HepG2 (cell line): ENCODE measurements around the gene CCDC61. TPM values are rescaled to one million over a fixed set of nuclear protein-coding genes. Genes with fewer than 3 reads are reported as not detected.

ENCODE experiments used
- ZNF317 ChIP-seq: sonication (generic); formaldehyde crosslinking; IDR thresholded peaks from 2 replicates; pipeline ENCODE4 v1.5.0; 2020; ENCODE audit warnings: mild to moderate bottlenecking, missing genetic modification reagents
- ZNF501 ChIP-seq: sonication (generic); formaldehyde crosslinking; IDR thresholded peaks from 2 replicates; pipeline ENCODE4 v1.5.1; 2020; ENCODE audit warnings: mild to moderate bottlenecking, moderate library complexity, missing genetic modification reagents
- polyA plus RNA-seq, 8 experiments: library from polyadenylated mRNA; depleted of rRNA in 3 of 8; stranded (reverse) in 7 of 8; unstranded in 1 of 8; fragments of >200 nt; fragmentation: Illumina TruSeq in 4 of 8; extraction: Trizol in 4 of 8; gene quantifications; 2 replicates each; pipeline versions ENCODE4 v1.2.1 to v1.2.3, GENCODE V29; 2011 to 2016; ENCODE audit warnings: low read depth in 4 of 8, missing spikeins in 1 of 8, mixed read lengths in 1 of 8; ENCODE audit not compliant: insufficient read depth in 1 of 8
- total RNA-seq, 5 experiments: library from RNA; depleted of rRNA; stranded (reverse); fragments of >200 nt; fragmentation: Illumina TruSeq; extraction: Trizol; gene quantifications; 2 replicates each; pipeline ENCODE4 v1.2.3, GENCODE V29; 2016; ENCODE audit warnings: low read depth in 1 of 5
- TF ChIP-seq, protein P1 (sequence below), 2 experiments: sonication (generic) in 1 of 2; formaldehyde crosslinking in 1 of 2; IDR thresholded peaks; 2 replicates each; pipeline versions ENCODE4 v1.5.1 to v1.6.1; 2011 to 2020; ENCODE audit warnings: borderline replicate concordance in 1 of 2, low read depth in 1 of 2, low read length in 1 of 2, mild to moderate bottlenecking in 1 of 2, missing genetic modification reagents in 1 of 2, moderate library complexity in 1 of 2
- TF ChIP-seq, protein P2 (sequence below): sonication (generic); formaldehyde crosslinking; IDR thresholded peaks from 2 replicates; pipeline ENCODE4 v1.5.0; 2020; ENCODE audit warnings: mild to moderate bottlenecking, missing genetic modification reagents
- TF ChIP-seq, protein P3 (sequence below): sonication (generic); formaldehyde crosslinking; IDR thresholded peaks from 2 replicates; pipeline ENCODE4 v1.8.0; 2022; ENCODE audit warnings: missing genetic modification reagents, mild to moderate bottlenecking, borderline replicate concordance
- TF ChIP-seq, protein P4 (sequence below): sonication (generic); formaldehyde crosslinking; IDR thresholded peaks from 2 replicates; pipeline ENCODE4 v1.4.0; 2020; ENCODE audit warnings: low read depth, mild to moderate bottlenecking, missing genetic modification reagents
- TF ChIP-seq, protein P5 (sequence below): sonication (generic); formaldehyde crosslinking; IDR thresholded peaks from 2 replicates; pipeline ENCODE4 v1.8.0; 2023; ENCODE audit warnings: mild to moderate bottlenecking, missing genetic modification reagents

Gene CCDC61
- total and polyA plus RNA-seq, 2 of the 13 experiments (the other 11 are each of a cell fraction or from before 2014, with no cell fraction given) = 4.2 to 4.9 TPM

DNA sequence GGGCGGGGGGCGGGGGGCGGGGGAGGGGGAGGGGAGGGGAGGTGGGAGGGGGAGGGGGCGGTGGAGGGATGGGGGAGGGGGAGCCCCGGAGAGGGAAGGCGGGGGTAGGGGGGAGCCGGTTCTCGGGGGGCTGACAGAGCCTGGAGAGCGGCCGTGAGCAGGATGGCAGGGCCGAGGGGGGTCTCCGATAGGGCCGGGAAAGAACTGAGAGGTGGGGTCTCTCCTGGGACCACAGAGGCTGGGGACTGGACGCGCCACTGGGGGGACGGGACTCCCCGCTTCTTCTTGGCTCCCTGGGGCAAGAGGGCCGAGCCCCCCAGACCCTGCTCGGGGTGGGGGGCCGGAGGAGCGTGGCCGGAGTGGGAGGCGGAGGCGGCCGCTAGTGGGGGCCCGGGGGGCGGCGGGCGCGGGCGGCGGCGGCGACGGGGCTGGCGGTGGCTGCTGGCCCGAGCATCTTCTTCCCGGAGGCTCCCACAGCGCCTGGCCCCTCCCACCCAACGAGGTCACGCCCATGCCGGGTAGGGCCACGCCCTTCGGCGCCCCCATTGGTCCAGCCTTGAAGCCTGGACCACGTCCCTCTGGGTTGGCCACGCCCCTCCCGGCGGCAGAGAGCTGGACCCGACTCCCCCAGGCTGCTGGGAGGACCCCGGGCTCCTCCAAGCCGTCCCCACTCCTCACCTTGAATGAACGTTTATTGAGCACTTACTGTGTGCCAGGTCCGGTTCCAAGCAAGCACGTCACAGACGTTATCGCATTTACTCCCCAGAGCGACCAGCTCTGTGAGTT is 21.5 kb upstream of the CCDC61 start, which contains the start of gene NOVA2 (continued):
- TF ChIP-seq, protein P1, sequence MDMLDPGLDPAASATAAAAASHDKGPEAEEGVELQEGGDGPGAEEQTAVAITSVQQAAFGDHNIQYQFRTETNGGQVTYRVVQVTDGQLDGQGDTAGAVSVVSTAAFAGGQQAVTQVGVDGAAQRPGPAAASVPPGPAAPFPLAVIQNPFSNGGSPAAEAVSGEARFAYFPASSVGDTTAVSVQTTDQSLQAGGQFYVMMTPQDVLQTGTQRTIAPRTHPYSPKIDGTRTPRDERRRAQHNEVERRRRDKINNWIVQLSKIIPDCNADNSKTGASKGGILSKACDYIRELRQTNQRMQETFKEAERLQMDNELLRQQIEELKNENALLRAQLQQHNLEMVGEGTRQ (IDR thresholded peaks at IDR 0.05; ENCODE audit: low read depth, low read length) = no peak
- TF ChIP-seq, protein P1 (CRISPR knock-in tag; IDR thresholded peaks at IDR 0.05; ENCODE audit: borderline replicate concordance) = no peak
- TF ChIP-seq, protein P2, sequence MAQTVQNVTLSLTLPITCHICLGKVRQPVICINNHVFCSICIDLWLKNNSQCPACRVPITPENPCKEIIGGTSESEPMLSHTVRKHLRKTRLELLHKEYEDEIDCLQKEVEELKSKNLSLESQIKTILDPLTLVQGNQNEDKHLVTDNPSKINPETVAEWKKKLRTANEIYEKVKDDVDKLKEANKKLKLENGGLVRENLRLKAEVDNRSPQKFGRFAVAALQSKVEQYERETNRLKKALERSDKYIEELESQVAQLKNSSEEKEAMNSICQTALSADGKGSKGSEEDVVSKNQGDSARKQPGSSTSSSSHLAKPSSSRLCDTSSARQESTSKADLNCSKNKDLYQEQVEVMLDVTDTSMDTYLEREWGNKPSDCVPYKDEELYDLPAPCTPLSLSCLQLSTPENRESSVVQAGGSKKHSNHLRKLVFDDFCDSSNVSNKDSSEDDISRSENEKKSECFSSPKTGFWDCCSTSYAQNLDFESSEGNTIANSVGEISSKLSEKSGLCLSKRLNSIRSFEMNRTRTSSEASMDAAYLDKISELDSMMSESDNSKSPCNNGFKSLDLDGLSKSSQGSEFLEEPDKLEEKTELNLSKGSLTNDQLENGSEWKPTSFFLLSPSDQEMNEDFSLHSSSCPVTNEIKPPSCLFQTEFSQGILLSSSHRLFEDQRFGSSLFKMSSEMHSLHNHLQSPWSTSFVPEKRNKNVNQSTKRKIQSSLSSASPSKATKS (CRISPR knock-in tag) = no peak
- TF ChIP-seq, protein P3, sequence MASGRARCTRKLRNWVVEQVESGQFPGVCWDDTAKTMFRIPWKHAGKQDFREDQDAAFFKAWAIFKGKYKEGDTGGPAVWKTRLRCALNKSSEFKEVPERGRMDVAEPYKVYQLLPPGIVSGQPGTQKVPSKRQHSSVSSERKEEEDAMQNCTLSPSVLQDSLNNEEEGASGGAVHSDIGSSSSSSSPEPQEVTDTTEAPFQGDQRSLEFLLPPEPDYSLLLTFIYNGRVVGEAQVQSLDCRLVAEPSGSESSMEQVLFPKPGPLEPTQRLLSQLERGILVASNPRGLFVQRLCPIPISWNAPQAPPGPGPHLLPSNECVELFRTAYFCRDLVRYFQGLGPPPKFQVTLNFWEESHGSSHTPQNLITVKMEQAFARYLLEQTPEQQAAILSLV (CRISPR knock-in tag) = no peak
- no peak for TF ChIP-seq ZNF317
- no peak for TF ChIP-seq ZNF501 (CRISPR knock-in tag)
- TF ChIP-seq, protein P4, sequence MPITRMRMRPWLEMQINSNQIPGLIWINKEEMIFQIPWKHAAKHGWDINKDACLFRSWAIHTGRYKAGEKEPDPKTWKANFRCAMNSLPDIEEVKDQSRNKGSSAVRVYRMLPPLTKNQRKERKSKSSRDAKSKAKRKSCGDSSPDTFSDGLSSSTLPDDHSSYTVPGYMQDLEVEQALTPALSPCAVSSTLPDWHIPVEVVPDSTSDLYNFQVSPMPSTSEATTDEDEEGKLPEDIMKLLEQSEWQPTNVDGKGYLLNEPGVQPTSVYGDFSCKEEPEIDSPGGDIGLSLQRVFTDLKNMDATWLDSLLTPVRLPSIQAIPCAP = no peak
- TF ChIP-seq, protein P5, sequence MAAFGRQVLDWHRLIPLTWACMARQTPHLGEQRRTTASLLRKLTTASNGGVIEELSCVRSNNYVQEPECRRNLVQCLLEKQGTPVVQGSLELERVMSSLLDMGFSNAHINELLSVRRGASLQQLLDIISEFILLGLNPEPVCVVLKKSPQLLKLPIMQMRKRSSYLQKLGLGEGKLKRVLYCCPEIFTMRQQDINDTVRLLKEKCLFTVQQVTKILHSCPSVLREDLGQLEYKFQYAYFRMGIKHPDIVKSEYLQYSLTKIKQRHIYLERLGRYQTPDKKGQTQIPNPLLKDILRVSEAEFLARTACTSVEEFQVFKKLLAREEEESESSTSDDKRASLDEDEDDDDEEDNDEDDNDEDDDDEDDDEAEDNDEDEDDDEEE = no peak
